Lower lobe of right lung (tissue), 2 donors: ENCODE measurements around the gene HDGF. TPM values are rescaled to one million over a fixed set of nuclear protein-coding genes. Genes with fewer than 3 reads are reported as not detected.
"Not testable (repeated sequence)": the region's sequence is repeated elsewhere in the genome, so short reads cannot be mapped to it uniquely, and the experiment has no call there.

ENCODE experiments used
- ATAC-seq, 2 donors: fragments of 200-7000 bp; cut with Tn5 transposase; one replicate each; pipeline ENCODE4 v1.9.1; 2020 to 2022; ENCODE audit warnings: mild to moderate bottlenecking in 2 of 2, moderate library complexity in 2 of 2
- DNase-seq: peaks from one replicate; pipeline ENCODE4 v3.0.0-alpha.2; 2020
- H3K27ac ChIP-seq: fragments of 200-600 bp; one replicate; pipeline ENCODE4 v1.8.0; 2022
- H3K27me3 ChIP-seq: fragments of 200-600 bp; one replicate; pipeline ENCODE4 v1.8.0; 2022; ENCODE audit warnings: low read depth
- H3K36me3 ChIP-seq: fragments of 200-600 bp; one replicate; pipeline ENCODE4 v1.8.0; 2022; ENCODE audit warnings: mild to moderate bottlenecking
- H3K4me1 ChIP-seq: fragments of 200-600 bp; one replicate; pipeline ENCODE4 v1.8.0; 2022
- H3K4me3 ChIP-seq: fragments of 200-600 bp; one replicate; pipeline ENCODE4 v1.8.0; 2022; ENCODE audit warnings: mild to moderate bottlenecking
- H3K9me3 ChIP-seq: fragments of 200-600 bp; one replicate; pipeline ENCODE4 v1.8.0; 2022
- CTCF ChIP-seq: fragments of 200-600 bp; IDR thresholded peaks from one replicate; pipeline ENCODE4 v1.8.0; 2022; ENCODE audit warnings: antibody characterized with exemption, mild to moderate bottlenecking
- intact Hi-C: fragments of 100-400 bp; cut with DNase I; formaldehyde crosslinking; loops from one replicate; pipeline ENCODE4 v1.11.0; 2022
- total RNA-seq: library from RNA; stranded (reverse); fragmentation: NEBNext Ultra II Directional; extraction: Animal tissue kit (Norgen Biotek cat#: 25700); gene quantifications from one replicate; pipeline ENCODE4 v1.2.1, GENCODE V29; 2021
- donor health status: DM: no; HTN: yes; CAD: no; lungs with severe emphysema.

Gene HDGF
- total RNA-seq, 1 donor from 2014 or later, result 146 TPM

- Histone ChIP-seq H3K4me3 (peak overlapping the region; percentile 96), H3K27ac (peak overlapping the region; percentile 96), H3K4me1 (peaks cover 33% of the 10 kb centered on the region), H3K27me3 (no peaks in the 10 kb centered on the region), H3K36me3 (peaks cover 15% of the 10 kb centered on the region), H3K9me3 (no peaks in the 10 kb centered on the region)
- DNase-seq, result peak; percentile 60
- ATAC-seq, result peak; percentile 4 to 28
- no peak for TF ChIP-seq CTCF
- intact Hi-C loops, result no loop called here
These were observed 15.0 kb upstream of the HDGF start for GRCh38 chr1:156766298-156767100.

- no peaks in the 10 kb centered on the region for H3K27me3 ChIP-seq
- no peaks in the 10 kb centered on the region for H3K9me3 ChIP-seq
- ATAC-seq, result no peak
- peaks cover 7% of the 10 kb centered on the region for H3K36me3 ChIP-seq
- no peak overlapping the region for H3K4me3 ChIP-seq
- TF ChIP-seq CTCF, result no peak
- H3K27ac ChIP-seq, result no peak overlapping the region
- DNase-seq, result no peak
- peaks cover 31% of the 10 kb centered on the region for H3K4me1 ChIP-seq
- intact Hi-C loops, result no loop called here
These were observed 14.2 kb upstream of the HDGF start for GRCh38 chr1:156765666-156766065.

GRCh38 chr1:156765136-156765535, 13.7 kb upstream of the HDGF start:
- intact Hi-C loops, H3K9me3 ChIP-seq, H3K36me3 ChIP-seq, DNase-seq, H3K4me3 ChIP-seq, H3K27ac ChIP-seq, ATAC-seq, H3K27me3 ChIP-seq: not testable (repeated sequence)
- peaks cover 30% of the 10 kb centered on the region for H3K4me1 ChIP-seq

GRCh38 chr1:156760796-156761104, 9.3 kb upstream of the HDGF start:
- intact Hi-C loops, result no loop called here
- TF ChIP-seq CTCF, result no peak
- DNase-seq (no peak), ATAC-seq (no peak)
- Histone ChIP-seq H3K27ac (no peak overlapping the region), H3K36me3 (no peaks in the 10 kb centered on the region), H3K4me3 (no peak overlapping the region), H3K27me3 (no peaks in the 10 kb centered on the region), H3K9me3 (no peaks in the 10 kb centered on the region), H3K4me1 (peaks cover under 1% of the 10 kb centered on the region)

- no peak overlapping the region for H3K4me3 ChIP-seq
- no peaks in the 10 kb centered on the region for H3K4me1 ChIP-seq
- DNase-seq (no peak), ATAC-seq (no peak)
- TF ChIP-seq CTCF, result no peak
- H3K27ac ChIP-seq, result no peak overlapping the region
- H3K36me3 ChIP-seq, result no peaks in the 10 kb centered on the region
- intact Hi-C loops, result no loop called here
- no peaks in the 10 kb centered on the region for H3K27me3 ChIP-seq
- no peaks in the 10 kb centered on the region for H3K9me3 ChIP-seq
These were observed 8.8 kb upstream of the HDGF start for GRCh38 chr1:156760092-156760795.

- H3K4me3 ChIP-seq, H3K27ac ChIP-seq, ATAC-seq, intact Hi-C loops, H3K27me3 ChIP-seq, H3K4me1 ChIP-seq, H3K9me3 ChIP-seq, H3K36me3 ChIP-seq: not testable (repeated sequence)
- peak; percentile 14 for DNase-seq
These were observed 6.2 kb upstream of the HDGF start for GRCh38 chr1:156757572-156758253.
